GM18951 (cell line): ENCODE results near the gene MXD1.

ENCODE experiments used
- POLR2A ChIP-seq: IDR thresholded peaks from 4 replicates; pipeline ENCODE4 v1.6.1; 2011; ENCODE audit warnings: mild to moderate bottlenecking; ENCODE audit not compliant: insufficient read length, insufficient read depth; ENCODE audit errors: extremely low read depth
- in situ Hi-C: fragments of 300-500 bp; cut with MboI; formaldehyde crosslinking; loops from one replicate; pipeline ENCODE4 v1.12.0; 2022; ENCODE audit warnings: low sequenced_read_pairs, mixed read lengths, inconsistent platforms; ENCODE audit not compliant: unreplicated experiment

MXD1 gene

GRCh38 chr2:69939722-69940121 lies 24.8 kb downstream of the MXD1 start:
- in situ Hi-C loops = no loop called here

DNA sequence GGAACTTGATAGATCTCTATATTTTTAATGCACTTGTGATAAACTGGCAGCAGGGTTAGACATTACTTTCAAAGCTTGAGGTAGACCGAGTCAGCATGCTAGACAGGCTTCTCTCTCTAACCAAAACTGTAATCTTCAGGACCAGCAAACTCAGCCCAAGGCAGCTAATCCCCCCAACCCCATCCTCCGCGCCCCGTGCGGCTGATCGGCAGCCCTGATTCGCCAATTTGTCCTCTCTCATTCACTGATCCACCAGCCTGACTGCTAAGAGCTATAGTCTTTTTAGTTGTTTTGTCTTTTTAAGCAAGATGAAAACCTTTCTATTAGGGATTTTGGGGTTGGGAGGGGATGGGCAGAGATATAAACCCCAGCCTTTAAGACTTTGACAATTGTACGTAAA lies 25.8 kb downstream of the MXD1 start:
- no peak for TF ChIP-seq POLR2A
- in situ Hi-C loops = no loop called here

More at GRCh38 chr2:69939722-69940121, 24.8 kb downstream of the MXD1 start:
- TF ChIP-seq POLR2A = no peak

DNA sequence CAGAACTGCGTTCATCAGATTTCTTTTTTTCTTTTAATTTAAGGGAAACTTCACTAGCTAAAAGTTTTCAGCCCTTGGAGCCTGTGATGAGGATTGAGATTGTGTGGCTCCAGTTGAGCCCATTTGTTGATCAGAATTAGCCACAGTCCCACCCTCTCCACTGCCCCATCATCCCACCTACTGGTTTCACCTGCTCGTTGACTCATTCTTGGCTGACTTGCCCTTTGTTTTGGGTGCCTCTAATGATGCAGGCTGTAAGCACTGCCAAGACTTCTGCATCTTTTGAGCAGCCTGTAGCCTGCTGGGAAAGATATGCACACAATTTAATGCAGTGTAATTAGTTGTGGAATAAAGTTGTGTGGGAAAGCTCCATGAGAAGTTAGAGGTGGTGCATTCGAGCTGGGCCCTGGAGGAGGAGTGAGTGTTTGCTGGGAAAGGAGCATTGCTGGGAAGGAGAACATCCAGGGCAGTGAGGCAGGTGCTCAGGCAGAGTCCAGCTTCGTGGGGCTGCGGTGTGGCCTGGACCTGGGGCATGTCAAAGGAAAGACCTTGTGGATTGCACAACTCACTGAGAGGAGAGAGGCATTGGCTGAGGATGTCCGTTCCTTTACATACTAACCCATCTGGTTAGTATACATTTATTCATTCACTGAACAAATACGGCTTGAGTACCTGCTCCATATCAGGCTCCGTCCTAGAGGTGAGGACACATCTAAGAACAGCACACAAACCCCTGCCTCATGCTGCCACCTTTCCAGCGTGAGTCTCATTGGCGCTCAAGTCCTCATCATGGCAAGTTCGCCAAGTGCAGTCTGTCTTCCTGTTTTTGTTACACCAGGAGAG lies 28.3 kb downstream of the MXD1 start:
- no peak for TF ChIP-seq POLR2A
- in situ Hi-C loops = no loop called here

DNA sequence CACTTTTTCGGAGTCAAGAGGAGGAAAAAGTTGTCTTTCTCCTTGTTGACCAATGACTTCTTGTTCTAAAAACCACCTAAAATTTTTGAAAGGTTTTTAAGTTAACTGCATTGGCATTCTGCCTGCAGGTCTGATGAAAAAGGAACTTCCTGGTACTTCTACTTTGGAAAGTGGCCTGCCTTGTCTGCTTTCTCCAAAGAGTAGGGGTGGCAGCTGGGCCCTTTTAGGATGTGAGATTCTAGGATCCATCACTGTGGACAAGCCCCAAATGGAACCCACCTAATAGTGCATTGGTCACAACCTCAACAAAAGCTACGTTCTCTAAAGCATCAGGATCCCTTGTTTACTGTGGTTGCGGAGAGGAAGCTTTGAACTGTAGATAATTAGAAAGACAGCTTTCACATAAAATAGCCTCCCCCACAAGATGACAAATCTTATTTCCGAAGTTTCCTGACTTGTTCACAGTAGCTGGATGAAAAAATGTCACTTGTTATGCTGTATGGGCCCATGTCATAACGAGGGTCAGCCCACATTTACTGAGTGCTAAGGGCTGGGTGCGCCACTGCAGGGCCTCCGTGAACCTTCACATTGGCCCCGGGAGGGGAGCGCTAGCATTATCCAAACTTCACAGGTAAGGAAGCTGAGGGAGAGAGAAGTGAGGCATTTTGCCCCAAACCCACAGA lies 29.1 kb downstream of the MXD1 start:
- in situ Hi-C loops = no loop called here

DNA sequence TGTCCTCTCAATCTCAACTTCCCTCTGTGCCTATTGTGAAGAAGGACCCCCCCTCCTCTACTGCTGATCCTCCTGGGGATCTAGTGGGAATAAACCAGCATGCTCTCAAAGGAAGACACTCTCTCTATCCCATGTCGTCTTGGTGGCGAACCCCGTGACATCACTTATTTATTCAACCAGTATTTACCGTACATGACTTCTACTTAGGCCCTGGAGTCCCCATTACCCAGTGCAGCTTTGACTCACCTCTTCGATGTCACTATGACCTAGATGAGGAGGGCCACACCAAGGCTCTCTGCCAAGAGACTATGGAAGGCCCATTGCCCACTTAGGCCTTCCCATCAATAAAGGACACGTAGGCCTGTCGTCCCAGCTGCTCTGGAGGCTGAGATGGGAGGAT lies 29.8 kb downstream of the MXD1 start:
- no peak for TF ChIP-seq POLR2A
- in situ Hi-C loops = no loop called here

More for the DNA sequence above, 29.1 kb downstream of the MXD1 start:
- TF ChIP-seq POLR2A = no peak

GRCh38 chr2:69945441-69945840 lies 30.5 kb downstream of the MXD1 start:
- in situ Hi-C loops = no loop called here
- TF ChIP-seq POLR2A = no peak

- in situ Hi-C loops = no loop called here
Observed at GRCh38 chr2:69945941-69946340, 31.0 kb downstream of the MXD1 start.

DNA sequence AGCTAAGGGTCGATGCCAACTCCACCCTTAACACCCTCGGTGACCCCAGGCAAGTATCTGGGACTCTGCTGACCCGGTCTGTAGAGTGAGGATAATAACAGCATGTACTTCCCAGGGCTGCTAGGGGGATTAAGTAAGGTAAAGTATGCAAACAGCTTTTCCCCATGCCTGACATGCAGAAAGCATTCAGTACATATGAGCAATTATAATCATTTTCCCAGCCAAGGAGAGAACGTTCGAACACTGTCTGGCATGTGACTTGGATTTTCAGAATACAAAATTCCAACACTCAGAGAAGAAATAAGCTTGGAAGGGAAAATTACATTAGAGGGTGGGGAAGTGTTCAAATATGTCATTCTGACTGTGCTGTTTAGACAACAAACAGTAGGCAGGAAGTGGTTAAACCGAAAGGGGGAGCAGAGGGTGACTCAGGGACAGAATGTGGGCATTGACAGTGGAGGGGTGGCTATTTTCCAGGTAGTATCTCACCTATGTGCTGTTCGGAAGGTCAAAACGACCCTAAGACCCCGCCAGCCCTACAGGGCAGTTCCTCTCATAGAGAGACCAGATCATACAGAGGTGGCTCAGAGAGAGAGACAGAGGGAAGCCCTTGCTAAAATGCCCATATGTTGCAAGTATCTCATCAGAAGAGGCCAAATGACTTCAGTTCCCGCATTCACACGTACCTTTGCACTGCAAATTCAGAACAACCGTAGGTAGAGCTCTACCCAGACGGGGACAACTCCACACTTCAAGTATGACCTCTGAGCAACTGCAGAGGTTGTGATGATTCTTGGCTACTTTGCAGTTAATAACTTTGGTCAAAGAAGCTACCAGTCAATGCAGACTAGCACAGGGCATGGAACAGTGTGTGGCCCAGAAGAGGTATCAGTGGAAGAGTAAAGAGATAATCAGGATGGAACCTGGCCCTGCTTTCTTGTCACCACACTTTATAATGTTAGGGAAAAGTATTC lies 31.7 kb downstream of the MXD1 start:
- in situ Hi-C loops = no loop called here

More at GRCh38 chr2:69945941-69946340, 31.0 kb downstream of the MXD1 start:
- TF ChIP-seq POLR2A = no peak

DNA sequence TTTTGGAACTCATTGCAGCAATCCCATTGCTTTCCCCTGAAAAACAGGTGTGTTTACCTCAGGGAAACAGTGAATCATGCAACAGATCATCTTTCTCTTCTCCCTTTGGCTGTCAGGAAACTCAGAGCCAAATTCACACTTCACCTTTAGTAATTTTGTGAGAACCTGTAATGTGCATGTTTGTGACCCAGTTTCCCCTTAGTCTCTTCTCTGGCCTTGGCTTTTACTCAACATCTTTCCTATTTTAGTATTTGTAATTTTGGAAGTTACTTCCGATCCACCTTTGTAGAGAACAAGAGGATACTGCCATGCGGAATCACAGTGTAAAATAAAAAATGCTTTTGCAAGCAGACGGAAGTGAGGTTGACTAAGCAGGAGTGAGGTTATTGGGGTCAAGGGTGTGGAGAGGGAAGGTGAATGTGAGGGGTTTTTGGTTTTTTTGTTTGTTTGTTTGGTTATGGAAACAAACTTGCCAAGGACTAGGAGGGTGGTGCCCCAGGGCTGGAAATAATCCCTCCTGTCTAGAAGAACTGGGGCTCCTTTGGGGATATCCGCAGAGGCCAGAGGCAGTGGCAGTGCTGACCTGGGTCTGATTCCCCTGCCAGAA lies 32.5 kb downstream of the MXD1 start:
- in situ Hi-C loops = no loop called here
- TF ChIP-seq POLR2A = no peak

More for the DNA sequence above, 31.7 kb downstream of the MXD1 start:
- no peak for TF ChIP-seq POLR2A

- no peak for TF ChIP-seq POLR2A
- in situ Hi-C loops = no loop called here
Observed at GRCh38 chr2:69948032-69948962, 33.4 kb downstream of the MXD1 start.

- in situ Hi-C loops = no loop called here
Observed at GRCh38 chr2:69948963-69949645, 34.2 kb downstream of the MXD1 start.

More at GRCh38 chr2:69948963-69949645, 34.2 kb downstream of the MXD1 start:
- TF ChIP-seq POLR2A = no peak
